Tibial artery (tissue), 4 donors: ENCODE measurements around the gene CRKL.
A peak's percentile ranks its signal among the peaks of the same experiment; 100 is the strongest.

ENCODE experiments used
- DNase-seq, 2 donors: peaks; one replicate each; pipeline ENCODE4 v3.0.0-alpha.2; 2019
- H3K27ac ChIP-seq, 2 donors: fragments of 200-600 bp; sonication (generic) in 1 of 2; 1 replicate in 1 of 2; 2 replicates in 1 of 2; pipeline ENCODE4 v1.5.1; 2018 to 2019; ENCODE audit warnings: mild to moderate bottlenecking in 1 of 2
- H3K27me3 ChIP-seq, 2 donors: fragments of 200-600 bp; sonication (generic) in 1 of 2; one replicate each; pipeline versions ENCODE4 v1.5.1 to v1.6.0; 2016 to 2019
- H3K36me3 ChIP-seq, 3 donors: fragments of 200-600 bp; sonication (generic) in 2 of 3; one replicate each; pipeline ENCODE4 v1.5.1; 2016 to 2019; ENCODE audit warnings: mild to moderate bottlenecking in 2 of 3
- H3K4me1 ChIP-seq, 4 donors: fragments of 200-600 bp; sonication (generic) in 2 of 4; 1 replicate in 3 of 4; 2 replicates in 1 of 4; pipeline ENCODE4 v1.5.1; 2016 to 2019
- H3K4me3 ChIP-seq, 2 donors: fragments of 200-600 bp; sonication (generic) in 1 of 2; 1 replicate in 1 of 2; 2 replicates in 1 of 2; pipeline ENCODE4 v1.5.1; 2018 to 2019; ENCODE audit warnings: mild to moderate bottlenecking in 2 of 2
- H3K9me3 ChIP-seq, 3 donors: fragments of 200-600 bp; sonication (generic) in 1 of 3; one replicate each; pipeline ENCODE4 v1.5.1; 2016 to 2019
- CTCF ChIP-seq, 2 experiments: fragments of 200-600 bp in 1 of 2; fragments of 450-650 bp in 1 of 2; IDR thresholded peaks; one replicate each; pipeline ENCODE4 v1.5.1; 2017 to 2019; ENCODE audit warnings: antibody characterized with exemption in 2 of 2, mild to moderate bottlenecking in 1 of 2, moderate library complexity in 1 of 2
- intact Hi-C: fragments of 100-400 bp; cut with DNase I; formaldehyde crosslinking; loops from one replicate; pipeline ENCODE4 v1.15.0; 2023; ENCODE audit warnings: low total_unique reads

The CRKL gene

GRCh38 chr22:21001601-21002325 lies 84.6 kb downstream of the CRKL start, which contains the start of gene THAP7:
Gene THAP7, minus strand, starts transcription at chr22:21002118. Its CDS starts 207 bp downstream, at chr22:21001911.
- no peak for TF ChIP-seq CTCF (IDR thresholded peaks at IDR 0.05)
- peak within 1 kb of the TSS; percentile 97 for H3K27ac ChIP-seq
- intact Hi-C loops = no loop called here
- peaks cover 0 to 34% (median 31%) of the 10 kb centered on the region in 3 donors for H3K36me3 ChIP-seq
- H3K4me3 ChIP-seq = peak within 1 kb of the TSS; percentile 71 to 74
- no peaks in the 10 kb centered on the region for H3K27me3 ChIP-seq
- peak; percentile 98 for DNase-seq
- H3K4me1 ChIP-seq = peaks cover 10 to 37% (median 32%) of the 10 kb centered on the region in 4 donors
- no peaks in the 10 kb centered on the region for H3K9me3 ChIP-seq
